ENCODE data around the gene AIFM3. TPM values are rescaled to one million over a fixed set of nuclear protein-coding genes. Genes with fewer than 3 reads are reported as not detected.

AIFM3 gene
- total and polyA plus RNA-seq, 4 donors, result 0.38 to 1.1 (median 0.63) TPM

- Histone ChIP-seq H3K36me3 (ENCODE audit: control insufficient read depth in 4 of 4, insufficient read depth in 3 of 4, low read depth in 1 of 4, low read length in 3 of 4) (peaks cover 0 to 2% (median under 1%) of the 10 kb centered on the region in 4 donors), H3K27me3 (ENCODE audit: control insufficient read depth in 4 of 4, insufficient read depth in 4 of 4, low read length in 3 of 4) (no peaks in the 10 kb centered on the region), H3K9me3 (ENCODE audit: control insufficient read depth in 4 of 4, low read length in 3 of 4) (no peaks in the 10 kb centered on the region), H3K27ac (ENCODE audit: low read depth in 1 of 2, low read length in 2 of 2) (peak overlapping the region in 1 of 2 donors; percentile 0), H3K4me1 (ENCODE audit: control insufficient read depth in 4 of 4, insufficient read depth in 4 of 4, low read length in 3 of 4) (peaks cover 2 to 36% (median 25%) of the 10 kb centered on the region in 4 donors), H3K9ac (ENCODE audit: low read depth in 1 of 2, low read length in 2 of 2) (no peak overlapping the region), H3K4me3 (ENCODE audit: low read depth in 1 of 3, low read length in 3 of 3) (no peak overlapping the region)
- DNase-seq (ENCODE audit: low spot score), result no peak
- WGBS, result 46% methylated on average over 3 of the region's 3 CpGs
- TF ChIP-seq SP1 (IDR thresholded peaks at IDR 0.05), result no peak
- TF ChIP-seq REST (IDR thresholded peaks at IDR 0.05), result no peak
- no peak for TF ChIP-seq ATF3 (IDR thresholded peaks at IDR 0.05)
- TF ChIP-seq TAF1 (conservative IDR thresholded peaks at IDR 0.05), result no peak
- no peak for TF ChIP-seq GABPA (IDR thresholded peaks at IDR 0.05 in 1 of 2, conservative IDR thresholded peaks at IDR 0.05 in 1 of 2)
- no peak for TF ChIP-seq RAD21 (IDR thresholded peaks at IDR 0.05)
- TF ChIP-seq CTCF (IDR thresholded peaks at IDR 0.05; ENCODE audit: low read depth, low read length, missing input control), result no peak
- TF ChIP-seq EGR1 (IDR thresholded peaks at IDR 0.05; ENCODE audit: low read depth in 2 of 2), result no peak
- no peak for TF ChIP-seq HNF4G (IDR thresholded peaks at IDR 0.05)
- TF ChIP-seq RXRA (IDR thresholded peaks at IDR 0.05), result no peak
- no peak for TF ChIP-seq FOXA1 (IDR thresholded peaks at IDR 0.05)
- no peak for TF ChIP-seq MAX (IDR thresholded peaks at IDR 0.05)
Measured at GRCh38 chr22:20920881-20921203, 46.2 kb upstream of the AIFM3 start.

- no peak overlapping the region for H3K4me3 ChIP-seq (ENCODE audit: low read depth in 1 of 3, low read length in 3 of 3)
- H3K36me3 ChIP-seq (ENCODE audit: control insufficient read depth in 4 of 4, insufficient read depth in 3 of 4, low read depth in 1 of 4, low read length in 3 of 4), result peaks cover 0 to 2% (median under 1%) of the 10 kb centered on the region in 4 donors
- H3K9ac ChIP-seq (ENCODE audit: low read depth in 1 of 2, low read length in 2 of 2), result no peak overlapping the region
- no peak for DNase-seq (ENCODE audit: low spot score)
- H3K4me1 ChIP-seq (ENCODE audit: control insufficient read depth in 4 of 4, insufficient read depth in 4 of 4, low read length in 3 of 4), result peaks cover 2 to 40% (median 23%) of the 10 kb centered on the region in 4 donors
- no peaks in the 10 kb centered on the region for H3K9me3 ChIP-seq (ENCODE audit: control insufficient read depth in 4 of 4, low read length in 3 of 4)
- 74% methylated on average over 3 of the region's 3 CpGs for WGBS
- no peak for TF ChIP-seq NR2F2 (IDR thresholded peaks at IDR 0.05)
- TF ChIP-seq RAD21 (IDR thresholded peaks at IDR 0.05), result no peak
- TF ChIP-seq HNF4G (IDR thresholded peaks at IDR 0.05), result no peak
- no peak for TF ChIP-seq FOXA2 (IDR thresholded peaks at IDR 0.05)
- no peak for TF ChIP-seq ZBTB33 (IDR thresholded peaks at IDR 0.05)
- no peak for TF ChIP-seq GABPA (IDR thresholded peaks at IDR 0.05 in 1 of 2, conservative IDR thresholded peaks at IDR 0.05 in 1 of 2)
- TF ChIP-seq JUND (IDR thresholded peaks at IDR 0.05), result no peak
- no peak for TF ChIP-seq SP1 (IDR thresholded peaks at IDR 0.05)
- no peak overlapping the region for H3K27ac ChIP-seq (ENCODE audit: low read depth in 1 of 2, low read length in 2 of 2)
- no peaks in the 10 kb centered on the region for H3K27me3 ChIP-seq (ENCODE audit: control insufficient read depth in 4 of 4, insufficient read depth in 4 of 4, low read length in 3 of 4)
Measured at GRCh38 chr22:20922141-20922751, 44.8 kb upstream of the AIFM3 start.

Measured in liver (tissue), 9 donors.